Esophagus muscularis mucosa (tissue), 4 donors: Measurements from ENCODE around the gene ASAP2. TPM values are rescaled to one million over a fixed set of nuclear protein-coding genes. Genes with fewer than 3 reads are reported as not detected.

Source experiments
- DNase-seq: peaks from one replicate; pipeline ENCODE4 v3.0.0-alpha.2; 2017; ENCODE audit errors: extremely low spot score
- H3K27ac ChIP-seq, 4 donors: fragments of 200-600 bp; sonication (generic); replicated peaks in 1 of 4; 1 replicate in 3 of 4; 2 replicates in 1 of 4; pipeline ENCODE4 v1.5.1; 2016 to 2019; ENCODE audit warnings: mild to moderate bottlenecking in 1 of 4
- H3K27me3 ChIP-seq, 4 donors: fragments of 200-600 bp; sonication (generic); one replicate each; pipeline versions ENCODE4 v1.5.1 to v1.6.0; 2016 to 2019
- H3K36me3 ChIP-seq, 4 donors: fragments of 200-600 bp; sonication (generic); one replicate each; pipeline ENCODE4 v1.5.1; 2016 to 2019
- H3K4me1 ChIP-seq, 4 donors: fragments of 200-600 bp; sonication (generic); one replicate each; pipeline ENCODE4 v1.5.1; 2016 to 2019
- H3K4me3 ChIP-seq, 4 donors: fragments of 200-600 bp; sonication (generic); 1 replicate in 2 of 4; 2 replicates in 2 of 4; pipeline ENCODE4 v1.5.1; 2016 to 2019; ENCODE audit warnings: mild to moderate bottlenecking in 4 of 4, moderate library complexity in 1 of 4
- H3K9me3 ChIP-seq, 4 donors: fragments of 200-600 bp; sonication (generic); 1 replicate in 3 of 4; 2 replicates in 1 of 4; pipeline ENCODE4 v1.5.1; 2016 to 2019
- EP300 ChIP-seq: sonication (generic); formaldehyde crosslinking; IDR thresholded peaks from one replicate; pipeline ENCODE4 v1.6.1; 2017; ENCODE audit warnings: antibody characterized with exemption
- POLR2A ChIP-seq: fragments of 450-650 bp; IDR thresholded peaks from one replicate; pipeline ENCODE4 v1.6.1; 2017; ENCODE audit warnings: antibody characterized with exemption, moderate library complexity, mild to moderate bottlenecking, low read depth
- POLR2AphosphoS5 ChIP-seq, 2 donors: sonication (generic); formaldehyde crosslinking; IDR thresholded peaks; one replicate each; pipeline ENCODE4 v1.6.1; 2017; ENCODE audit warnings: antibody characterized with exemption in 2 of 2
- WGBS: methylation state at CpG from one replicate; pipeline ENCODE4 v1.1.5; 2018; 5-methylcytosine and 5-hydroxymethylcytosine counted together
- intact Hi-C: fragments of 100-400 bp; cut with DNase I; formaldehyde crosslinking; loops from one replicate; pipeline ENCODE4 v1.15.1; 2023
- total RNA-seq, 4 donors: library from RNA; depleted of rRNA; stranded (reverse); fragments of >200 nt; gene quantifications; one replicate each; pipeline versions ENCODE4 v1.1.0 to v1.2.1, GENCODE V29; 2016
- TF ChIP-seq, protein P1 (sequence below), 3 experiments: fragments of 200-600 bp in 2 of 3; fragments of 450-650 bp in 1 of 3; sonication (generic) in 2 of 3; IDR thresholded peaks; one replicate each; pipeline ENCODE4 v1.5.1; 2017 to 2019; ENCODE audit warnings: antibody characterized with exemption in 3 of 3, mild to moderate bottlenecking in 2 of 3, moderate library complexity in 1 of 3

ASAP2 gene
- total RNA-seq, 4 donors from 2014 or later = 18.7 to 24.0 (median 21.3) TPM

- Histone ChIP-seq H3K4me1 (peaks cover 22 to 50% (median 38%) of the 10 kb centered on the region in 4 donors), H3K27ac (no peak overlapping the region), H3K27me3 (no peaks in the 10 kb centered on the region), H3K36me3 (no peaks in the 10 kb centered on the region), H3K9me3 (no peaks in the 10 kb centered on the region), H3K4me3 (no peak overlapping the region)
- 77% methylated on average over 4 of the region's 4 CpGs for WGBS
- TF ChIP-seq POLR2AphosphoS5 (IDR thresholded peaks at IDR 0.05) (no peak), EP300 (no peak), POLR2A (no peak)
- TF ChIP-seq, protein P1, sequence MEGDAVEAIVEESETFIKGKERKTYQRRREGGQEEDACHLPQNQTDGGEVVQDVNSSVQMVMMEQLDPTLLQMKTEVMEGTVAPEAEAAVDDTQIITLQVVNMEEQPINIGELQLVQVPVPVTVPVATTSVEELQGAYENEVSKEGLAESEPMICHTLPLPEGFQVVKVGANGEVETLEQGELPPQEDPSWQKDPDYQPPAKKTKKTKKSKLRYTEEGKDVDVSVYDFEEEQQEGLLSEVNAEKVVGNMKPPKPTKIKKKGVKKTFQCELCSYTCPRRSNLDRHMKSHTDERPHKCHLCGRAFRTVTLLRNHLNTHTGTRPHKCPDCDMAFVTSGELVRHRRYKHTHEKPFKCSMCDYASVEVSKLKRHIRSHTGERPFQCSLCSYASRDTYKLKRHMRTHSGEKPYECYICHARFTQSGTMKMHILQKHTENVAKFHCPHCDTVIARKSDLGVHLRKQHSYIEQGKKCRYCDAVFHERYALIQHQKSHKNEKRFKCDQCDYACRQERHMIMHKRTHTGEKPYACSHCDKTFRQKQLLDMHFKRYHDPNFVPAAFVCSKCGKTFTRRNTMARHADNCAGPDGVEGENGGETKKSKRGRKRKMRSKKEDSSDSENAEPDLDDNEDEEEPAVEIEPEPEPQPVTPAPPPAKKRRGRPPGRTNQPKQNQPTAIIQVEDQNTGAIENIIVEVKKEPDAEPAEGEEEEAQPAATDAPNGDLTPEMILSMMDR (IDR thresholded peaks at IDR 0.05) = no peak
- peak; percentile 26 for DNase-seq
- intact Hi-C loops = no loop called here
Measured at GRCh38 chr2:9219027-9219445, 12.4 kb downstream of the ASAP2 start.

GRCh38 chr2:9220201-9220600 is 13.6 kb downstream of the ASAP2 start:
- TF ChIP-seq, protein P1 (IDR thresholded peaks at IDR 0.05) = no peak
- TF ChIP-seq POLR2AphosphoS5 (IDR thresholded peaks at IDR 0.05) = no peak
- TF ChIP-seq POLR2A = no peak
- Histone ChIP-seq H3K27ac (no peak overlapping the region), H3K4me3 (no peak overlapping the region), H3K27me3 (no peaks in the 10 kb centered on the region), H3K4me1 (peaks cover 28 to 53% (median 41%) of the 10 kb centered on the region in 4 donors), H3K36me3 (no peaks in the 10 kb centered on the region), H3K9me3 (no peaks in the 10 kb centered on the region)
- intact Hi-C loops = no loop called here
- no peak for DNase-seq

- peaks cover 35 to 61% (median 50%) of the 10 kb centered on the region in 4 donors for H3K4me1 ChIP-seq
- peak; percentile 45 for DNase-seq
Measured at GRCh38 chr2:9221223-9221622, 14.6 kb downstream of the ASAP2 start.

GRCh38 chr2:9222239-9222892 is 15.8 kb downstream of the ASAP2 start:
- H3K4me1 ChIP-seq = peaks cover 44 to 64% (median 55%) of the 10 kb centered on the region in 4 donors
- no peaks in the 10 kb centered on the region for H3K9me3 ChIP-seq
- H3K4me3 ChIP-seq = no peak overlapping the region
- DNase-seq = peak; percentile 78
- WGBS = 81% methylated on average over 9 of the region's 9 CpGs
- H3K27ac ChIP-seq = peak overlapping the region in 1 of 4 donors; percentile 9
- intact Hi-C loops = no loop called here
- no peaks in the 10 kb centered on the region for H3K27me3 ChIP-seq
- TF ChIP-seq EP300 = no peak
- no peaks in the 10 kb centered on the region for H3K36me3 ChIP-seq

More at GRCh38 chr2:9221223-9221622, 14.6 kb downstream of the ASAP2 start:
- no peaks in the 10 kb centered on the region for H3K27me3 ChIP-seq
- intact Hi-C loops = no loop called here
- 73% methylated on average over 1 of the region's 1 CpG for WGBS
- H3K27ac ChIP-seq = no peak overlapping the region
- H3K36me3 ChIP-seq = no peaks in the 10 kb centered on the region
- TF ChIP-seq POLR2AphosphoS5 (IDR thresholded peaks at IDR 0.05) (no peak), EP300 (no peak), POLR2A (no peak)
- TF ChIP-seq, protein P1 (IDR thresholded peaks at IDR 0.05) = no peak
- no peak overlapping the region for H3K4me3 ChIP-seq
- no peaks in the 10 kb centered on the region for H3K9me3 ChIP-seq

GRCh38 chr2:9222893-9223287 is 16.3 kb downstream of the ASAP2 start:
- intact Hi-C loops = no loop called here
- H3K36me3 ChIP-seq = no peaks in the 10 kb centered on the region
- H3K4me3 ChIP-seq = no peak overlapping the region
- H3K9me3 ChIP-seq = no peaks in the 10 kb centered on the region
- TF ChIP-seq EP300 (no peak), POLR2A (no peak), POLR2AphosphoS5 (IDR thresholded peaks at IDR 0.05) (no peak)
- TF ChIP-seq, protein P1 (IDR thresholded peaks at IDR 0.05) = no peak
- 86% methylated on average over 2 of the region's 2 CpGs for WGBS
- DNase-seq = no peak
- H3K27me3 ChIP-seq = no peaks in the 10 kb centered on the region
- peak overlapping the region in 1 of 4 donors; percentile 11 for H3K27ac ChIP-seq
- H3K4me1 ChIP-seq = peaks cover 44 to 67% (median 58%) of the 10 kb centered on the region in 4 donors
